ENCODE results near the gene CDADC1. TPM values are rescaled to one million over a fixed set of nuclear protein-coding genes. Genes with fewer than 3 reads are reported as not detected.

CDADC1 gene
- total RNA-seq, 1 experiment from 2014 or later: 7.6 TPM

DNA sequence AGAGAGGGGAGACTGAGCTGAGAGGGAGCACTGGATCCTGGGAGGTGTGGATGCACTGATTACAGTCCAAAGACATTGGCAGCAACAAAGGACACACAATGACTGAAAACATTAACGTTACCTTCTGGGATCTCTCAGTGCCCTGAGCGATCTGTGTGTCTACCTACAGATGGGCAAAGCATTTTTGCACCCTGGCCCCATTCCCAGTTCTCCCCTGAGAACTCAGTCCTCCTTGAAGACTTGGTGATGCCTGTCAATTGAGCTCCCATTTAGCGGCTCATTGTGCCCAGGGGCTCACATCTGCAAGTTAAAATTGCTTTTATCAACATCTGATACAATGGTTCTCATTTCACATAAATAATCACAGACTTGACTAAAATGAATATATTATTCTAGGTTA, 62.5 kb downstream of the CDADC1 start:
- ATAC-seq (no peak), DNase-seq (ENCODE audit: low read depth, low spot score) (no peak)
- no peak overlapping the region for H2AFZ ChIP-seq (ENCODE audit: low read depth, low read length, poor library complexity, severe bottlenecking)
- ChIA-PET RAD21 (ENCODE audit: low non-redundant PET in 1 of 2, low total read pairs in 2 of 2, uncharacterized antibody in 2 of 2, unreplicated experiment in 2 of 2) (no interaction called here), CTCF (no interaction called here), POLR2A (no interaction called here)
- H3K79me2 ChIP-seq (ENCODE audit: insufficient read depth, low read length): no peaks in the 10 kb centered on the region
- H3K4me2 ChIP-seq (ENCODE audit: low read length): no peak overlapping the region
- no peak overlapping the region for H3K9ac ChIP-seq (ENCODE audit: low read length)
- peaks cover 11 to 21% of the 10 kb centered on the region in 2 experiments for H3K4me1 ChIP-seq (ENCODE audit: control insufficient read depth in 1 of 2, insufficient read depth in 2 of 2, low read length in 2 of 2)
- H3K27me3 ChIP-seq (ENCODE audit: insufficient read depth, low read length): no peaks in the 10 kb centered on the region
- H3K27ac ChIP-seq (ENCODE audit: low read depth, low read length): no peak overlapping the region
- no peaks in the 10 kb centered on the region for H3K36me3 ChIP-seq (ENCODE audit: control insufficient read depth in 1 of 2, insufficient read depth in 2 of 2, low read length in 2 of 2)
- intact Hi-C loops (cut with micrococcal nuclease): no loop called here
- no peaks in the 10 kb centered on the region for H3K9me3 ChIP-seq (ENCODE audit: control insufficient read depth in 1 of 2, insufficient read depth in 1 of 2, low read depth in 1 of 2, low read length in 2 of 2)
- H3K9me2 ChIP-seq (ENCODE audit: insufficient read depth): no peaks in the 10 kb centered on the region
- no peak overlapping the region for H3K4me3 ChIP-seq (replicated peaks in 1 of 2; ENCODE audit: low read depth in 1 of 2, low read length in 2 of 2)
- BruUV-seq (replicated peaks): no TSS peak
- no peaks in the 10 kb centered on the region for H4K20me1 ChIP-seq (ENCODE audit: insufficient read depth)
- TF ChIP-seq POLR2A (IDR thresholded peaks at IDR 0.05; ENCODE audit: borderline replicate concordance, extremely low read depth, insufficient read depth, insufficient read length): no peak
- no peak for TF ChIP-seq EZH2 (IDR thresholded peaks at IDR 0.05)
- no peak for TF ChIP-seq EZH2phosphoT487 (IDR thresholded peaks at IDR 0.05; ENCODE audit: borderline replicate concordance)
- TF ChIP-seq FOSL1 (IDR thresholded peaks at IDR 0.05; ENCODE audit: low read depth): no peak

GRCh38 chr13:49311816-49312215, 64.1 kb downstream of the CDADC1 start:
- ATAC-seq (no peak), DNase-seq (ENCODE audit: low read depth, low spot score) (no peak)
- Histone ChIP-seq H3K9ac (ENCODE audit: low read length) (no peak overlapping the region), H3K79me2 (ENCODE audit: insufficient read depth, low read length) (no peaks in the 10 kb centered on the region), H4K20me1 (ENCODE audit: insufficient read depth) (no peaks in the 10 kb centered on the region), H3K4me1 (ENCODE audit: control insufficient read depth in 1 of 2, insufficient read depth in 2 of 2, low read length in 2 of 2) (peaks cover 11 to 21% of the 10 kb centered on the region in 2 experiments), H3K36me3 (ENCODE audit: control insufficient read depth in 1 of 2, insufficient read depth in 2 of 2, low read length in 2 of 2) (no peaks in the 10 kb centered on the region), H3K27me3 (ENCODE audit: insufficient read depth, low read length) (no peaks in the 10 kb centered on the region), H3K27ac (ENCODE audit: low read depth, low read length) (no peak overlapping the region), H2AFZ (ENCODE audit: low read depth, low read length, poor library complexity, severe bottlenecking) (no peak overlapping the region), H3K4me3 (replicated peaks in 1 of 2; ENCODE audit: low read depth in 1 of 2, low read length in 2 of 2) (no peak overlapping the region), H3K9me3 (ENCODE audit: control insufficient read depth in 1 of 2, insufficient read depth in 1 of 2, low read depth in 1 of 2, low read length in 2 of 2) (no peaks in the 10 kb centered on the region), H3K4me2 (ENCODE audit: low read length) (no peak overlapping the region), H3K9me2 (ENCODE audit: insufficient read depth) (no peaks in the 10 kb centered on the region)
- CTCF ChIA-PET: no interaction called here
- intact Hi-C loops (cut with micrococcal nuclease): no loop called here
- POLR2A ChIA-PET: no interaction called here
- RAD21 ChIA-PET (ENCODE audit: low non-redundant PET in 1 of 2, low total read pairs in 2 of 2, uncharacterized antibody in 2 of 2, unreplicated experiment in 2 of 2): no interaction called here
- no TSS peak for BruUV-seq (replicated peaks)
- TF ChIP-seq RAD21 (IDR thresholded peaks at IDR 0.05; ENCODE audit: low read depth) (no peak), ZFX (IDR thresholded peaks at IDR 0.05) (no peak), SP1 (IDR thresholded peaks at IDR 0.05; ENCODE audit: low read depth) (no peak), TCF7L2 (IDR thresholded peaks at IDR 0.05; ENCODE audit: borderline replicate concordance, extremely low read depth, insufficient read depth, insufficient read length) (no peak), CBX3 (IDR thresholded peaks at IDR 0.05; ENCODE audit: low read depth) (no peak), CEBPB (IDR thresholded peaks at IDR 0.05; ENCODE audit: low read depth) (no peak), SIN3A (IDR thresholded peaks at IDR 0.05; ENCODE audit: low read depth) (no peak), EGR1 (IDR thresholded peaks at IDR 0.05; ENCODE audit: low read depth) (no peak), POLR2A (IDR thresholded peaks at IDR 0.05; ENCODE audit: borderline replicate concordance, extremely low read depth, insufficient read depth, insufficient read length) (no peak)
- TF ChIP-seq, protein P1, sequence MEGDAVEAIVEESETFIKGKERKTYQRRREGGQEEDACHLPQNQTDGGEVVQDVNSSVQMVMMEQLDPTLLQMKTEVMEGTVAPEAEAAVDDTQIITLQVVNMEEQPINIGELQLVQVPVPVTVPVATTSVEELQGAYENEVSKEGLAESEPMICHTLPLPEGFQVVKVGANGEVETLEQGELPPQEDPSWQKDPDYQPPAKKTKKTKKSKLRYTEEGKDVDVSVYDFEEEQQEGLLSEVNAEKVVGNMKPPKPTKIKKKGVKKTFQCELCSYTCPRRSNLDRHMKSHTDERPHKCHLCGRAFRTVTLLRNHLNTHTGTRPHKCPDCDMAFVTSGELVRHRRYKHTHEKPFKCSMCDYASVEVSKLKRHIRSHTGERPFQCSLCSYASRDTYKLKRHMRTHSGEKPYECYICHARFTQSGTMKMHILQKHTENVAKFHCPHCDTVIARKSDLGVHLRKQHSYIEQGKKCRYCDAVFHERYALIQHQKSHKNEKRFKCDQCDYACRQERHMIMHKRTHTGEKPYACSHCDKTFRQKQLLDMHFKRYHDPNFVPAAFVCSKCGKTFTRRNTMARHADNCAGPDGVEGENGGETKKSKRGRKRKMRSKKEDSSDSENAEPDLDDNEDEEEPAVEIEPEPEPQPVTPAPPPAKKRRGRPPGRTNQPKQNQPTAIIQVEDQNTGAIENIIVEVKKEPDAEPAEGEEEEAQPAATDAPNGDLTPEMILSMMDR (IDR thresholded peaks at IDR 0.05 in 2 of 3, conservative IDR thresholded peaks at IDR 0.05 in 1 of 3; ENCODE audit: borderline replicate concordance in 1 of 3, insufficient read depth in 1 of 3, low read depth in 2 of 3, low read length in 2 of 3): no peak
- TF ChIP-seq, protein P2, sequence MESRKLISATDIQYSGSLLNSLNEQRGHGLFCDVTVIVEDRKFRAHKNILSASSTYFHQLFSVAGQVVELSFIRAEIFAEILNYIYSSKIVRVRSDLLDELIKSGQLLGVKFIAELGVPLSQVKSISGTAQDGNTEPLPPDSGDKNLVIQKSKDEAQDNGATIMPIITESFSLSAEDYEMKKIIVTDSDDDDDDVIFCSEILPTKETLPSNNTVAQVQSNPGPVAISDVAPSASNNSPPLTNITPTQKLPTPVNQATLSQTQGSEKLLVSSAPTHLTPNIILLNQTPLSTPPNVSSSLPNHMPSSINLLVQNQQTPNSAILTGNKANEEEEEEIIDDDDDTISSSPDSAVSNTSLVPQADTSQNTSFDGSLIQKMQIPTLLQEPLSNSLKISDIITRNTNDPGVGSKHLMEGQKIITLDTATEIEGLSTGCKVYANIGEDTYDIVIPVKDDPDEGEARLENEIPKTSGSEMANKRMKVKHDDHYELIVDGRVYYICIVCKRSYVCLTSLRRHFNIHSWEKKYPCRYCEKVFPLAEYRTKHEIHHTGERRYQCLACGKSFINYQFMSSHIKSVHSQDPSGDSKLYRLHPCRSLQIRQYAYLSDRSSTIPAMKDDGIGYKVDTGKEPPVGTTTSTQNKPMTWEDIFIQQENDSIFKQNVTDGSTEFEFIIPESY (IDR thresholded peaks at IDR 0.05; ENCODE audit: extremely low read depth, insufficient replicate concordance, low read length): no peak
- TF ChIP-seq, protein P3, sequence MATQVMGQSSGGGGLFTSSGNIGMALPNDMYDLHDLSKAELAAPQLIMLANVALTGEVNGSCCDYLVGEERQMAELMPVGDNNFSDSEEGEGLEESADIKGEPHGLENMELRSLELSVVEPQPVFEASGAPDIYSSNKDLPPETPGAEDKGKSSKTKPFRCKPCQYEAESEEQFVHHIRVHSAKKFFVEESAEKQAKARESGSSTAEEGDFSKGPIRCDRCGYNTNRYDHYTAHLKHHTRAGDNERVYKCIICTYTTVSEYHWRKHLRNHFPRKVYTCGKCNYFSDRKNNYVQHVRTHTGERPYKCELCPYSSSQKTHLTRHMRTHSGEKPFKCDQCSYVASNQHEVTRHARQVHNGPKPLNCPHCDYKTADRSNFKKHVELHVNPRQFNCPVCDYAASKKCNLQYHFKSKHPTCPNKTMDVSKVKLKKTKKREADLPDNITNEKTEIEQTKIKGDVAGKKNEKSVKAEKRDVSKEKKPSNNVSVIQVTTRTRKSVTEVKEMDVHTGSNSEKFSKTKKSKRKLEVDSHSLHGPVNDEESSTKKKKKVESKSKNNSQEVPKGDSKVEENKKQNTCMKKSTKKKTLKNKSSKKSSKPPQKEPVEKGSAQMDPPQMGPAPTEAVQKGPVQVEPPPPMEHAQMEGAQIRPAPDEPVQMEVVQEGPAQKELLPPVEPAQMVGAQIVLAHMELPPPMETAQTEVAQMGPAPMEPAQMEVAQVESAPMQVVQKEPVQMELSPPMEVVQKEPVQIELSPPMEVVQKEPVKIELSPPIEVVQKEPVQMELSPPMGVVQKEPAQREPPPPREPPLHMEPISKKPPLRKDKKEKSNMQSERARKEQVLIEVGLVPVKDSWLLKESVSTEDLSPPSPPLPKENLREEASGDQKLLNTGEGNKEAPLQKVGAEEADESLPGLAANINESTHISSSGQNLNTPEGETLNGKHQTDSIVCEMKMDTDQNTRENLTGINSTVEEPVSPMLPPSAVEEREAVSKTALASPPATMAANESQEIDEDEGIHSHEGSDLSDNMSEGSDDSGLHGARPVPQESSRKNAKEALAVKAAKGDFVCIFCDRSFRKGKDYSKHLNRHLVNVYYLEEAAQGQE (IDR thresholded peaks at IDR 0.05; ENCODE audit: low read depth): no peak
